Measurements from ENCODE around the gene DNAJC1.
"Not testable (repeated sequence)": the region's sequence is repeated elsewhere in the genome, so short reads cannot be mapped to it uniquely, and the experiment has no call there.

Gene DNAJC1

DNA sequence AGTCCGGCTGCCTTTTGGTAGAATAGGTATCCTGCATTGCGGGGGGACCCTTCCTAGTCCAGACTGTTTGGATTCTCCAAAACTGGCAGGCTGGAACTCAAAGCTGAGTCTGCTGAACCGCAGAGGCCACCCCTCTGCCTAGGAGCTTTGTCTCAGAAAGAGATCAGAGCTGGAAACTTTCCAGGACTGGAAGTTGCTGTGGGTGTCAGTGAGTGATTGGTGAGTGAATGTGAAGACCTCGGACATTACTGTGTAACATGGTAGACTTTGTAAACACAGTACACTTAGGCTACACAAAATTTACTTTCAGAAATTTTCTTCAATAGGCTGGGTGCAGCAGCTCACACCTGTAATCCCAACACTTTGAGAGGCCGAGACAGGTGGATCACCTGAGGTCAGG lies 103.8 kb downstream of the DNAJC1 start:
- DNase-seq (ENCODE audit: low read depth) = no peak

DNA sequence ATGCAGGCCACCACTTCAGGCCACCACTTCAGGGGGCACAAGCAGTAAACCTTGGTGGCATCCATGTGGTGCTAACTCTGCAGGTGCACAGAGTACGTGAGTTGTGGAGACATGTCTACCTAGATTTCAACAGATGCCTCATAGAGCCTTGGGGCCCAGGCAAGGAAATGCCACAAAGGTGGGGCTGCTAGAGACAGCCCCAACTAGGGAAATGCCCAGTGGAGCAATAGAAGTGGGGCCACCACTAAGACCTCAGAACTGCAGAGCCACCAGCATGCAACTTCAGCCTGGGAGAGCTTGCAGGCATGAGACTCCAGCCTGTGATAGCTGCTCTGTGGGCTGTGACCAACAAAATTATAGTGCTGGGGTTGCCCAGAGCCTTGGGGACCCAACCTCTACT lies 107.6 kb downstream of the DNAJC1 start:
- DNase-seq (ENCODE audit: low read depth) = no peak

DNA sequence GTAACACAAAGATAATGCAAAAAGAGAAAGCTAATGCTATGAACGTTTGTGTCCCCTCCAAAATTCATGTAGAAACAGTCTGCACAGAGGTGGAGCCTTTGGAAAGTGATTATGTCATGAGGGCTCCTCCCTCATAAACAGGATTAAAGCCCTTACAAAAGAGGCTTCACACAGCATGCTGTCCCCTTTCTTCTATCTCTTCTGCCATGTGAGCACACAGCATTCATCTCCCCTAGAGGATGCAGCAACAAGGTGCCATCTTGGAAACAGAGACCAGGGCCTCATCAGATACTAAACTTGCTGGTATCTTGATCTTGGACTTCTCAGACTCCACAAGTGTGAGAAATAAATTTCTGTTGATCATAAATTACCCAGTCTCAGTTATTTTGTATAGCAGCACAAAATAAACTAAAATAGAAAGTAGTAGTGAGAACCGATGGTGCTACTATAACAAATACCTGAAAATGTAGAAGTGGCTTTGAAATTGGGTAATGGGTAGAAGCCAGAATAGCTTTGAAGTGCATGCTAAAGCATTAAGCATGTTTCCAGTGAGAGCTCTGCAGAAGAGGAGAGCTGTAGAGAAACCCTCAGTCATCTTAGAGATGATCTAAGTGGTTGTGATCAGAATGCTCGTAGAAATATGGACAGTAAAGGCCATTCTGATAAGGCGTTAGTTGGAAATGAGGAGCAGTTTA lies 108.7 kb downstream of the DNAJC1 start:
- no peak for DNase-seq (ENCODE audit: low read depth)

DNA sequence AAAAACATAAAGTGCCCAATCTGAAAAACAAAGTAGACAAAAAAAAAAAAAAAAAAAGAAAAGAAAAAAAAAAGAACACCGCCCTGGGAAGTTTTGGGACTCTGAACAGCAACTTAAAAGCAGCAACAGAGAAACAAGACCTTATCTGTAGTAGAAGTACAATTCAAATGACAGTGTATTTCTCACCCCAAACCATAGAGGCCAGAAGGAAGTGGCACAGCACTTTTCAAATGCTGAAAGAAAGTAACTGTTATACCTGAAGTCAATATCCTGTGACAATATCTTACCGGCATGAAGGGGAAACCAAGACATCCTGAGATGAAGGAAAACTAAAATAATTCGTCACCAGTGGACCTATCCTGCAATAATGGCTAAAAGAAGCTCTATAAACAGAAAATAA lies 112.1 kb downstream of the DNAJC1 start:
- DNase-seq (ENCODE audit: low read depth) = no peak

DNA sequence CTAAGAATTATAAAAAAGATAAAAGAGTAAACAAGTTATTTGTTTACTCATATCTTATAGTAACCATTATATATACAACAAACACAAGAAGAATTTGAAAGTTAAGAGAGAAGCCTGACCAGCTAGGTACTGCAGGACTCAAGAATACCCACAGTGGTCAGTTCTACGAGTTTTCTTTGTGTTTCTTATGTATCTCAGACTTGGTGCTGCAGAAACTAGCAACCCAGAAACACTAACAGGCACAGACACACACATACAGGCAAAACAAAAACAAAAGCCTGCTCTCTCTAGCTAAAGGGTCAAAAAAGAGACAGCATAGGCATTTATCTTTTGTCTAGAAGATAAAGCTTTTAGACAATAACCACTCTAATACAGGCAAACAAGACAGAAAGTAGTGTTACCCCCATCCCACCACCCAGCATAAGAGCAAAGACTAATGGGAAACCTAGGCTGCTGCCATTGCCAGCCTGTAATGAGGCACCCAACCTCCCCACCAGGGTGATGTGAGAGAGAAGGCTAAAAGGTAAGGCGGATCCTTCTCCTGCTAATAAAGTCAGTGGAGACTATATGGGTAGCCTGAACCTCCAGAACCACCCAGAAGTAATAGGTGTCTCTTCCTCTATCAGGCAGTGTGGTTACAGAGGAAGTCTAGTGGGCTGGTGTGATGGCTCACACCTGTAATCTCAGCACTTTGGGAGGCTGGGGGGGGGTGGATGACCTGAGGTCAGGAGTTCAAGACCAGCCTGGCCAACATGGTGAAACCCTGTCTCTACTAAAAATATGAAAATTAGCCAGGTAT lies 113.9 kb downstream of the DNAJC1 start:
- no peak for DNase-seq (ENCODE audit: low read depth)

DNA sequence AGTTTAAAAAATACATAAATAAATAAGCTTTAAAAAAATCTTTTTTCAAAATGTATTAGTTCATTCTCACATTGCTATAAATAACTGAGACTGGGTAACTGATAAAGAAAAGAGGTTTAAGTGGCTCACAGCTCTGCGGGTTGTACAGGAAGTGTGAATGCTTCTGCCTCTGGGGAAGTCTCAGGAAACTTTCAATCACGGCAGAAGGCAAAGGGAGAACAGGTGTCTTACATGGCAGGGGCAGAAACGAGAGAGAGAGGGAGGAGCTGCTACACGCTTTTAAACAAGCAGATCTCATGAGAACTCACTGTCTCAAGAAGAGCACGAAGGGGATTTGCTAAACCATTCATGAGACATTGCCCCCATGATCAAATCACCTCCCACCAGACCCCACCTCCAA lies 114.6 kb downstream of the DNAJC1 start:
- no peak for DNase-seq (ENCODE audit: low read depth)

DNA sequence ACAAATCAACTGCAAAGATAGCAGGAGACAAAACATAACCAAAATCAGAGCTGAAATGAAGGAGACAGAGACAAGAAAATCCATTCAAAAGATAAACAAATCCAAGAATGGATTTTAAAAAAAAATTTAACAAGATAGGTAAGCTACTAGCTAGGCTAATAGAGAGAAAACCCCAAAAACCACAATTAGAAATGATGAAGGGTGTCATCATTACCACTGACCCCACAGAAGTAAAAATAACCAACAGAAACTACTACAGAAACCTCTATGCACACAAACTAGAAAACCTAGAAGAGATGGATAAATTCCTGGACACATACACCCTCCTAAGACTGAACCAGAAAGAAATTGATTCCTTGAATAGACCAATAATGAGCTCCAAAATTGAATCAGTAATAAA lies 117.6 kb downstream of the DNAJC1 start:
- no peak for DNase-seq (ENCODE audit: low read depth)

DNA sequence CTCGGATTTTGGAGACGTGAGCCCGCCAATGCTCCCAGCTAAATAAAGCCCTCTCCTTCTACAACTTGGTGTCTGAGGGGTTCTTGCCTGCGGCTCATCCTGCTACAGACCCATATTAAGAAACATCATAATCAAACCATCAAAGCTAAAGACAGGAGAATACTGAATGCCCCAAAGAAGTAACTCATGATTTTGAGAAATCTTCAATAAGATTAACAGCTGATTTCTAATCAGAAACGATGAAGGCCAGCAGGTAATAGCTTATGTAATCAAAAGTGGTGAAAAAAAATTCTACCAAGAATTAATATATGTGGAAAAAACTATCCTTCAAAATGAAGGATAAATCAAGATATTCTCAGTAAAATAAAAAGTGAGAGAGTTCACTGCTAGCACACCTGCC lies 130.3 kb downstream of the DNAJC1 start:
- DNase-seq (ENCODE audit: low read depth) = no peak

DNA sequence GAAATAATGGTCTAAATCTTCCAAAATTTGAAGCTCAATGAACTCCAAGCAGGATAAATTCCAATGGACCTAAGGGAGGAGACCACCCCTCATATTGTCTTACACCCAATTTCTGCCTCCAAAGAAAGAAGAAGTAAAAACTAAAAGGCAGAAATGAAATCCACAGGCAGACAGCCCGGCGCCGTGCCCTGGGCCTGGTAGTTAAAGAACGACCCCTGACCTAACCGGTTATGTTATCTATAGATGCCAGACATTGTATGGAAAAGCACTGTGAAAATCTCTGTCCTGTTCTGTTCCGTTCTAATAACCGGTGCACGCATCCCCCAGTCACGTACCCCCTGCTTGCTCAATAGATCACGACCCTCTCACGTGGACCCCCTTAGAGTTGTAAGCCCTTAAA lies 130.8 kb downstream of the DNAJC1 start:
- DNase-seq (ENCODE audit: low read depth) = not testable (repeated sequence)

DNA sequence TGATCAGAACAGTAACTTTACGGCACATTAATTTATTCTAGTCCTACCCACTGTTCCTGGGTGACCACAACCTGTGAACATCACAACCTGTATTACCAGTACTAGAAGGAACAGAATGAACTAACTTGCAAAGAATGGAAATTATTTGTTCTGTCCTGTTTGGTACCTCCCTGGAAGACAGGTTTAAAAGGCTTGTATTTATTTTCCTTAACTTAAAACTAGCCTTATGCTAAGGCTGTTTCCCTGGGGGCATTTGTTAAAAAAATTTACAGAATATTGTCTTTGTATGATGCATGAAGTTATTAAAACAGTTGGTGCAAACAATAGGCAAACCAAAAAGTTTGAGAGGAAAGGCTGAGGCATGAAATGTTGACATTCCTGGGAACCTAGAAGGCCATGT lies 132.7 kb downstream of the DNAJC1 start:
- DNase-seq (ENCODE audit: low read depth) = no peak

DNA sequence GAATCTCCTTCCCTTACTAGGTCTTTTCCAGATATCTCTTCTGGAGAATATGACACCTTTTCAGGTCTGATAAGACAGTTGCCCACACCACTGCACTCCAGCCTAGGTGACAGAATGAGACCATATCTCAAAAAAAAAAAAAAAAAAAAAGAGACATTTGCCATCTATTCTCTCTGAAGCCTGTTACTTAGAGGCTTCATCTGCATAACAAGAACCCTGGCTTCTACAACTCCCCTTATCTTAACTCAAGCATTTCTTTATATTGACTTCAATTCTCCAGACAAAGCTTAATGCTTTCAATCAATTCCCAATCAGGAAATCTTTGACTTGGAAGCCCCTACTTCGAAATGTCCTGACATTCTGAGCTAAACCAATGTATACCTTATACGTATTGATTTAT lies 134.4 kb downstream of the DNAJC1 start:
- DNase-seq (ENCODE audit: low read depth) = not testable (repeated sequence)

DNA sequence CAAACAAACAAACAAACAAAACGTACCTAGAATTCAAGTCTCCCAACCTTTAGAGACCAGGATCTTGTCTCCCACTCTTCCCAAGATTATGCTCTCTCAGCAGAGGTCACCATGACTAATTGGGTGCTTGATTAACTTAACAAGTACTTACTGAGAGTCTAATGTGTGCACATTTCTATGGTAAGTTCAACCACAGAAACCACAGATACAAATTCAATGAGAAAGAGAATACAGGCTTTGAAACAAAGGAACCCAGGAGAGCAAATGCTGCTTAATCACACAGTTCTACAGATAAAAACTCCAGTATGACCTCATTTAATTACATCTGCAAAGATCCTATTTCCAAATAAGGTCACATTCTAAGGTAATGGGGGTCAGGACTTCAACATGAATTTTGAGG lies 142.8 kb downstream of the DNAJC1 start:
- no peak for DNase-seq (ENCODE audit: low read depth)

DNA sequence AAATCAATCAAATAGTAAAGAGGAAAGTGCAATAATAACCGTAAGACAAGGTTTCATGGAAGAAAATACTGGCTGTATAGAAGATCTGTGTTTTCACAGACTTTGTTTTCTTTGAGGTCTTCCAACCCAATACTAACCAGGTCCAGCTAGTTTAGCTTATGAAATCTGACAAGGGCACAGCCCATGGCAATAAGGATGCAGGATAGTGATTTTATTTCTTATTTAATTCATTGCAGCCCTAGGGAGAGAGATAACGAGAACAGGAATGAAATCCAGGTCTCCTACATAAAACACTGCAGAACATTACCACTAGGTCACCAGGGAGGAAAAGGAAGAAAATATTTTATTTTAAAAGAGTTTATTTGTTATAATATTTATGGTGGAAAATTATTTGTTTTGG lies 145.1 kb downstream of the DNAJC1 start:
- DNase-seq (ENCODE audit: low read depth) = no peak

DNA sequence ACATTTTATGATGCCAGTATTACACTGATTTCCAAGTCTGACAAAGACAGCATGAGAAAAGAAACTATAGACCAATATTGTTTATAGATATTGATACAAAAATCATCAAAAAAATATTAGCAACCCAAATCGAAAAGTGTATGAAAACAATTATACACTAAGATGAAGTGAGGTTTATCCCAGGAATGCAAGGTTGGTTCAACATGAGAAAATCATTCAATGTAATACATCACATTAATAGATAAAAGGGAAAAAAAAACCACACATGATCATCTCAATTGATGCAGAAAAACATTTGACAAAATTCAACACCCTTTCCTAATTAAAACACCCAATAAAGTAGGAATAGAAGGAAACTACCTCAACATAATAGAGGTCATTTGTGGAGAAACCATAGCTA lies 153.9 kb downstream of the DNAJC1 start:
- DNase-seq (ENCODE audit: low read depth) = no peak

DNA sequence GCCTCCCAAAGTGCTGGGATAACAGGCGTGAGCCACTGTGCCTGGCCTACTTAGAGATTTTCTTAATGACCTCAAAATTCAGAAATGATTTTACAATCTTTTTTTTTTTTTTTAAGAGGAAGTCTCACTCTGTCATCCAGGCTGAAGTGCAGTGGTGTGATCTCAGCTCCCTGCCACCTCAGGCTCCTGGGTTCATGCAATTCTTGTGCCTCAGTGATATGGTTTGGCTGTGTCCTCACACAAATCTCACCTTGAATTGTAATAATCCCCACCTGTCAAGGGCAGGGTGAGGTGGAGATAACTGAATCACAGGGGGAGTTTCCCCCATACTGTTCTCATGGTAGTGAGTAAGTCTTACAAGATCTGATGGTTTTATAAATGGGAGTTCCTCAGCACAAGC lies 159.9 kb downstream of the DNAJC1 start:
- no peak for DNase-seq (ENCODE audit: low read depth)

DNA sequence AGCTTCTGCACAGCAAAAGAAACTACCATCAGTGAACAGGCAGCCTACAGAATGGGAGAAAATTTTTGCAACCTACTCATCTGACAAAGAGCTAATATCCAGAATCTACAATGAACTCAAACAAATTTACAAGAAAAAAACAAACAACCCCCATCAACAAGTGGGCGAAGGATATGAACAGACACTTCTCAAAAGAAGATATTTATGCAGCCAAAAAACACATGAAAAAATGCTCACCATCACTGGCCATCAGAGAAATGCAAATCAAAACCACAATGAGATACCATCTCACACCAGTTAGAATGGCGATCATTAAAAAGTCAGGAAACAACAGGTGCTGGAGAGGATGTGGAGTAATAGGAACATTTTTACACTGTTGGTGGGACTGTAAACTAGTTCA lies 162.3 kb downstream of the DNAJC1 start:
- not testable (repeated sequence) for DNase-seq (ENCODE audit: low read depth)

DNA sequence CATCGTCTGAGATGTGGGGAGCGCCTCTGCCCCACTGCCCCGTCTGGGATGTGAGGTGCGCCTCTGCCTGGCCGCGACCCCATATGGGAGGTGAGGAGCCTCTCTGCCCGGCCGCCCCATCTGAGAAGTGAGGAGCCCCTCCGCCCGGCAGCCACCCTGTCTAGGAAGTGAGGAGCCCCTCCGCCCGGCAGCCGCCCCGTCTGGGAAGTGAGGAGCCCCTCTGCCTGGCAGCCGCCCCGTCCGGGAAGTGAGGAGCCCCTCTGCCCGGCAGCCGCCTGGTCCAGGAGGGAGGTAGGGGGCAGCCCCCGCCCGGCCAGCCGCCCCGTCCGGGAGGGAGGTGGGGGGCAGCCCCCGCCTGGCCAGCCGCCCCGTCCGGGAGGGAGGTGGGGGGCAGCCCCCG lies 166.0 kb downstream of the DNAJC1 start:
- DNase-seq (ENCODE audit: low read depth) = not testable (repeated sequence)

DNA sequence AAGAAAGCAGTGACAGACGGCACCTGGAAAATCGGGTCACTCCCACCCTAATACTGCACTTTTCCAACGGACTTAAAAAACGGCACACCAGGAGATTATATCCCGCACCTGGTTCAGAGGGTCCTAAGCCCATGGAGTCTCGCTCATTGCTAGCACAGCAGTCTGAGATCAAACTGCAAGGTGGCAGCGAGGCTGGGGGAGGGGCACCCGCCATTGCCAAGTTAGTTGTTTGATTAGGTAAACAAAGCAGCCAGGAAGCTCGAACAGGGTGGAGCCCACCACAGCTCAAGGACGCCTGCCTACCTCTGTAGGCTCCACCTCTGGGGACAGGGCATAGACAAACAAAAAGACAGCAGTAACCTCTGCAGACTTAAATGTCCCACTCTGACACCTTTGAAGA lies 169.0 kb downstream of the DNAJC1 start:
- DNase-seq (ENCODE audit: low read depth) = not testable (repeated sequence)

DNA sequence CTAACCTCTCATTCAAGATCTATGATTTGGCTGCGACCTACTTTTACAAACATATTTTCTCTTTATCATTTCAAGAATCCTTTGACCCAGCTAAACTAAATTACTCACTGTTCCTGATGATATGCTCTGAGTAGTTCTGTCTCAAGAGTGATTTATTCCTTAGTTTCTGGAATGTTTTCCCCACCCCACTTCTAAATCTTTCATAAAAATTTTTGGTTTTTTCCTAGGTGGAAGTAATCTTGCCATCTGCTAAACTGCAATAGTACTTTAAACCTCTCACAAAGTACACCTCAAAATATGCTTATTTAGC lies 170.8 kb downstream of the DNAJC1 start:
- no peak for DNase-seq (ENCODE audit: low read depth)

DNA sequence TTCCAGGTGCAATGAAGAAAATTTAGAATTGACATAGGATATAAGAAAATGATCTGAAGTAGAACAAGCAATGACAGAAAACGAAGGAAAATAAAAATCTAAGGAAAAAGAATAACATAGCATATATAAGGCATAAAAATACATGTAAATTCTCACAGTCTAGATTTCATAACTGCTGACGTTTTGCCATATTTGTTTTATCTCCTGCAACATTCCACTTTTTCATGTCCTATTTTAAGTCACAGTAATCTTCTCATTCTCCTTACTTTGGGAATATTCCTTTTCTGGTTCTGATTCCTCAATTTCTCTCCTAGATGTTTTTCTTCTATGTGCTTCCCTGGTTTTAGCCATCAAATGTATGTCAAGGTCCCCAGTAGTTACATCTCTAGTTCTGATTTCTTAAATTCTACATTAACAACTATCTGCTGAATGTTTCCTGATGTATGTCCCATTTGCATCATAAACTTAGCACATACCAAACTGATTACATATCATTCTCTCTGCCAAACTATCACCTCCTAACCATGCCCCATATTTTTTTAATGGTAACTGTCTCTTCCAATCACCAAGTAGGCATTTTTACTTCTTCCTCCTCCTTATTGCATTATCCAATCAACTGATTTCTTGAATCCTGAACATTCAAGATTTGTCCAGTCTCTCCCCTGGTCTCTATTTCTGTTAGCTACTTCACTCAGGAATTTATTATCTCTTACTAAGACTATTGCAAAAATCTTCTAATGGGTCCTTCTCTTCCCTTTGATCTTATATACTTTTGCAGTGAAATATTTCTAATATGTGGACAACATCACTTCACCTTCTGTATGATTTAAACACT lies 171.3 kb downstream of the DNAJC1 start:
- no peak for DNase-seq (ENCODE audit: low read depth)

DNA sequence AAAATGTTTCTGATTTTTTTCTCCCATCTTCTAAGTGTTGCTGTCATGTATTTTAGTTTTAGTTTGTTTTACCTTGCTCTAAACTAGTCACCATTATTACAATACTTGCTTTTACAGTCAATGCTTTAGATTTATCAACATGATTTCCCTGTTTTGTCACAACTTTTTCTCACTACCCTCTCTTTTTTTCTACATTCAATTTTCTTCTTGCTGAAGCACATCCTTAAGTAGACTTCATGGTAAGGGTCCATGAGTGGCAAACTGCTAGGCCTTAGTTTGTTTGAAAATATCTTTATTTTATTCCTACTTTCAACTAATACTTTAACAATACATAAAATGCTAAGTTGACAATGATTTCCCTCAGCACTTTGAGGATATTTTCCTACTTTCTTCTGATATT lies 173.5 kb downstream of the DNAJC1 start:
- DNase-seq (ENCODE audit: low read depth) = no peak

DNA sequence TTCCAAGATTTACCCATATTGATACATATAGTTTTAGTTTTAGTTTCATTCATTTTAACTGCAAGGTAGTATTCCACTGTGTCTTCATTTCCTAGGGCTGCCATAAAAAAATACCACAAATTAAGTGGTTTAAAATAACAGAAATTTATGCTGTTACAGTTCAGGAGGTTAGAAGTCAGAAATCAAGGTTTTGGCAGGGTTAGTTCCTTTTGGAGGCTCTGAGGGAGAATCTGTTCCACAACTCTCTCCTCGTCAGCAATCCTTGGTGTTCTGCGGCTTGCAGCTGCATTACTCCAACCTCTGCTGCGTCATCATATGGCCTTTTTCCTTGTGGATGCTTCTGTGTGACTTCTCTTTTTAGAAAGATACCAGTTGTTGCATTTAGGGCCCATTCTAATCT lies 176.2 kb downstream of the DNAJC1 start:
- no peak for DNase-seq (ENCODE audit: low read depth)

DNA sequence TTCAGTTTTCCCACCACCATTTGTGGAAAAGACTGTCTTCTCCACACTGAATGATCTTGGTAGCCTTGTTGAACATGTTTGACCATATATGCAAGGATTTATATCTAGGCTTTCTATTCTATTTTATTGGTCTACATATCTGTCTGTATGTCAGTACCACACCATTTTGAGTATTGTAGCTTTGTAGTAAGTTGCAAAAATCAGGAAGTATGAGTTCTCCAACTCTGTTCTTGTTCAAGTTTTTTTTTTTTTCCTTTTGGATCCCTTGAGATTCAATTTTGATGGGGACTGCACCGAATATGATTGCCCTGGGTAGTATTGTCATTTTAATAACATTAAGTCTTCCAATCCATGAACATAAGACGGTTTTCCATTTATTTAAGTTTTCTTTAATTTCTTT lies 176.8 kb downstream of the DNAJC1 start:
- no peak for DNase-seq (ENCODE audit: low read depth)
